Central memory CD8-positive, alpha-beta T cell (primary cell): Measurements from ENCODE around the gene UQCR10.
A peak's percentile ranks its signal among the peaks of the same experiment; 100 is the strongest.

ENCODE experiments used
- ATAC-seq: fragments of 150-1000 bp; cut with Tn5 transposase; replicated peaks from 2 replicates; pipeline ENCODE4 v1.10.0; 2022; ENCODE audit warnings: mild to moderate bottlenecking, moderate FRiP score, moderate number of reproducible peaks; ENCODE audit not compliant: poor library complexity, severe bottlenecking; ENCODE audit errors: extremely low read depth
- DNase-seq, 2 donors: peaks; one replicate each; pipeline ENCODE4 v3.0.0; 2021; ENCODE audit warnings: low spot score in 2 of 2
- H3K27ac Mint-ChIP-seq: one replicate; pipeline ENCODE4 v1.8.0; 2022; ENCODE audit warnings: low read depth, mild to moderate bottlenecking, moderate library complexity, mixed read lengths
- H3K27me3 Mint-ChIP-seq: one replicate; pipeline ENCODE4 v1.8.0; 2022; ENCODE audit warnings: mixed read lengths
- H3K36me3 Mint-ChIP-seq: one replicate; pipeline ENCODE4 v1.8.0; 2022; ENCODE audit warnings: mild to moderate bottlenecking, moderate library complexity, mixed read lengths; ENCODE audit not compliant: insufficient read depth
- H3K4me1 Mint-ChIP-seq: one replicate; pipeline ENCODE4 v1.8.0; 2022; ENCODE audit warnings: mixed read lengths
- H3K4me3 Mint-ChIP-seq: one replicate; pipeline ENCODE4 v1.8.0; 2022; ENCODE audit warnings: mild to moderate bottlenecking, moderate library complexity, mixed read lengths
- H3K9me3 Mint-ChIP-seq: one replicate; pipeline ENCODE4 v1.8.0; 2022; ENCODE audit warnings: mixed read lengths

Gene UQCR10

DNA sequence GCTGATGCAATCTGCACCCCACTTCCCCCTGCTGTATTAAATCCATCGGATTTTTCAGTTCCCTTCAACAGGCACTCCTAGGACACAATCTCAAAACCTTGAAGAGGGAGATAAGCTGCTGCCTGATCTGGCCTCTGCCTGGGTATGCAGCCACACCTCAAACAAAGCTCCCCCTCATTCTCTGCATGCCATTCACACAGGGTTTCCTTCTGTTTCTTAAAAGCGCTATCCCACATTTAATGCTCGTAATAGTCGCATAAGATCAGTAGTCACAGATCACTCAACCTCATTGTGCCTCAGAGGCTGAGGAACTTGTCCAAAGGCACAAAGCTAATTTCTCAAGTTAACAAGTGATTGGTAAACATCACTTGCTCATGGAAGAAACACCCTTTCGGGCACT, 34.0 kb downstream of the UQCR10 start:
- ATAC-seq (no peak), DNase-seq (no peak)
- Mint-ChIP-seq H3K36me3 (peaks cover 39% of the 10 kb centered on the region), H3K9me3 (no peaks in the 10 kb centered on the region), H3K27ac (no peak overlapping the region), H3K4me3 (no peak overlapping the region), H3K27me3 (no peaks in the 10 kb centered on the region), H3K4me1 (peaks cover 6% of the 10 kb centered on the region)

DNA sequence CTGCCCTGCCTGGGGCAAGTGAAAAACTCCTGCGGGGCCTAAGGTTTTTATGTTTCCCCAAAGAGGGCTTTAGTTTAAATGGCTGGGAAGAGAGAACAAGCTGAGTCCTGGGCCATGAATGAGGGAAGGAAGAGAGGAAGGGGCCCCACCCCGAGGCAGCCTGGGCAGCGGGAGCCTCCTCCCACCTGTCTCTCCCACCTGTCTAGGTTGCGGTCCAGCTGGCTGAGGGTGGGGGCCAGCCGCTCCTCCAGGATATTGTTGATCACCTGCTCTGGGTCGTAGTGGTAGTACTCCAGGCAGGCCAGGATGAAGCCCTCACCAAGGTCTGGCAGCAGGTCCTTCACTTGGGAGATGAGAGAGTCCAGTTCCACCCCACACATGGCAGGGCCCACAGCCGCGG, 34.6 kb downstream of the UQCR10 start:
- DNase-seq (no peak), ATAC-seq (no peak)
- H3K4me1 Mint-ChIP-seq, result peaks cover 6% of the 10 kb centered on the region
- no peak overlapping the region for H3K27ac Mint-ChIP-seq
- H3K36me3 Mint-ChIP-seq, result peaks cover 40% of the 10 kb centered on the region
- no peaks in the 10 kb centered on the region for H3K9me3 Mint-ChIP-seq
- H3K4me3 Mint-ChIP-seq, result no peak overlapping the region
- H3K27me3 Mint-ChIP-seq, result no peaks in the 10 kb centered on the region

DNA sequence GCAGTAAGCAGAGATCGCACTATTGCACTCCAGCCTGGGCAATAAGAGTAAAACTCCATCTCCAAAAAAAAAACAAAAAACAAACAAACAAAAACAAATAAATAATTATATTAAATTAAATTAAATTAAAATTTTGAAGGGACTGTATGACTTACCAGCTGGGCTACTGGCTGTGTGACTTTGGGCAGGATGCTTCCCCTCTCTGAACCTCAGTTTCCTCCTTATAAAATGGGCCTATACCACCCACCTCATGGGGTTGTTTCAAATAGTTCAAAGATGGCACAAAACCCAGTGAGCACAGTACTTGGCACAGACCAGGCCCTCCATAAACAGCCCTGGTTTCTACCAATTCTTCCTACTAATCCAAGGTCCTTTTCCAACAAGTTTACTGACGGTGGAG, 36.0 kb downstream of the UQCR10 start:
- Mint-ChIP-seq H3K9me3 (no peaks in the 10 kb centered on the region), H3K4me1 (peaks cover 6% of the 10 kb centered on the region), H3K27ac (no peak overlapping the region), H3K27me3 (no peaks in the 10 kb centered on the region), H3K4me3 (no peak overlapping the region), H3K36me3 (peaks cover 54% of the 10 kb centered on the region)
- ATAC-seq (no peak), DNase-seq (no peak)

DNA sequence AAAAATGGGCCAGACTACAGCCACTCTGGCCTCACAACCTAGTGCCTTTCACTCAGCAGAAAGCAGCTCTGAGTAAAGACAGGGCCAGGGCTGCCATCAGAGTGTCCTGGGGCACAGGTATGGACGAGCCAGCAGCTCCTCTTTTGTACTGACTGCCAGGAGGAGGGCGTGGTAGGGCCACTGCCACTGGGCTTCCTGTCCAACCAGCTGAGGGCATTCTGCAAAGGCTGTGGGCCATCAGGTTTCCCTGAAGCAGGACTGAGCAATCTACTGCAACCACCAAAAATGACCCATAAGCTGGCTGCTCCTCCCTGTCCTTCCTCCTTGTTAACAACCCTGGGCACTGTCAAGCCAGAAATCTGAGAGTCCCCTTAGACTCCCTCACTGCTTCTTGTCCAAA, 37.8 kb downstream of the UQCR10 start:
- H3K9me3 Mint-ChIP-seq, result no peaks in the 10 kb centered on the region
- no peaks in the 10 kb centered on the region for H3K27me3 Mint-ChIP-seq
- H3K4me3 Mint-ChIP-seq, result no peak overlapping the region
- peaks cover 59% of the 10 kb centered on the region for H3K36me3 Mint-ChIP-seq
- DNase-seq (no peak), ATAC-seq (no peak)
- no peak overlapping the region for H3K27ac Mint-ChIP-seq
- H3K4me1 Mint-ChIP-seq, result peaks cover 6% of the 10 kb centered on the region

DNA sequence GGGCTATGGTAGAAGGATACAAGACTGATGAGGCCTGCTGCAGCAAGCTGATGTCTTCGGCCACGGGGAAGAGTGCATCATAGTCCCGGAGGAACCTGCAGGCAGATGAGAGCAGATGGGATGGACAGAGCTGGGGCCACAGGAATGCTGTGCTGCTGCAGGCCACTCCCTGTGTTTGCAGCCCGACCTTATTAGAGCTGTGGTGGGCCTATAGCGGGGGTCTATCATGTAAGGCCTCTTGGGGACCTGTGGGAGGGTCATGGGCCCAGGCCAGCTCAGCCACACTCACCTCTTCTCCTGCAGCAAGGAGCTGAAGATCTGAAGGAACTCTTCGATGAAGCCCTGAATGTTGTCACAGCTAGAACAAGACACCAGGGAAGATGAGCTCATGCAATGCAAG, 39.0 kb downstream of the UQCR10 start:
- no peaks in the 10 kb centered on the region for H3K9me3 Mint-ChIP-seq
- H3K4me3 Mint-ChIP-seq, result no peak overlapping the region
- no peaks in the 10 kb centered on the region for H3K27me3 Mint-ChIP-seq
- DNase-seq (no peak), ATAC-seq (no peak)
- H3K27ac Mint-ChIP-seq, result peak overlapping the region; percentile 42
- H3K4me1 Mint-ChIP-seq, result peaks cover 6% of the 10 kb centered on the region
- H3K36me3 Mint-ChIP-seq, result peaks cover 53% of the 10 kb centered on the region

DNA sequence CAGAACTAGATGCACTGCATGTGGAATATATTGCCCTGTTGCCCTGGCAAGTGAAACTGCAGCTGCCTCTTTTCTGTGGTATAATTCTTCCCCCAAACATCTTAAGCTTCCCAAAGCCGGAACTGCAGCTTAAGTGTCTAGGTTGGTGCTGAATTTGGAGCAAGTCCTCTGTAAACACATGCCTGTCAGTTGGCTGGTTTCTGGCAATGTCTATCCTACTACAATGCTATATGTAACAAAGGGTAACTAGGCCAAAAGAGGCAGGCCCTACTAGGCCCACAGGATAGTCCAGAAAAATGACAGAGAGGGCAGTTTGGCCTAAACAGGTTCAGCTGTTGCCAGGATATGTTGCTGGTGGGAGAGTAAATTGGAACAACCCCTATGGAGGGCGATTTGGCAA, 43.0 kb downstream of the UQCR10 start:
- H3K36me3 Mint-ChIP-seq, result peaks cover 72% of the 10 kb centered on the region
- no peak overlapping the region for H3K27ac Mint-ChIP-seq

DNA sequence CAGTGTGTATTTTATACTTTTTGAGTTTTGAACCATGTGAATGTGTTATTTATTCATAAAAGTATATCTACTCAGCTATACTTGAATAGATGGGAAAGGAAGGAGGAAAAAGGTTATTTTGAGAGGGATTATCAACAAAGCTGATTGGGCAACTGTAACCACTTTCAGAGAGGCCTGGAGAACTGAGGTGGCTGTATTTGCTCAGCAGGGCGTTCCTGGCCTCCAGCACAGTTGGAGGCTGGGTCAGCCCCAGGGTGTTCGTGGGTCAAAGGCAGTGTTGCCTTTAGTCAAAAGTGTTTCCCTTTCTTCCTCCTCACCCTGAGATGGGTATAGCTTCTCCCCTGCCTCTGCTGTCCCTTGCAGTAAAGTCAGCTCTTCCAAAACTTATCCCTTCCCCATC, 44.2 kb downstream of the UQCR10 start:
- Mint-ChIP-seq H3K9me3 (no peaks in the 10 kb centered on the region), H3K27ac (no peak overlapping the region), H3K27me3 (no peaks in the 10 kb centered on the region), H3K4me1 (no peaks in the 10 kb centered on the region), H3K36me3 (peaks cover 70% of the 10 kb centered on the region), H3K4me3 (no peak overlapping the region)
- ATAC-seq (no peak), DNase-seq (no peak)

More for the DNA sequence above, 43.0 kb downstream of the UQCR10 start:
- no peaks in the 10 kb centered on the region for H3K9me3 Mint-ChIP-seq
- H3K4me1 Mint-ChIP-seq, result peaks cover 6% of the 10 kb centered on the region
- H3K4me3 Mint-ChIP-seq, result no peak overlapping the region
- no peaks in the 10 kb centered on the region for H3K27me3 Mint-ChIP-seq
- DNase-seq, result no peak
- ATAC-seq, result no peak

DNA sequence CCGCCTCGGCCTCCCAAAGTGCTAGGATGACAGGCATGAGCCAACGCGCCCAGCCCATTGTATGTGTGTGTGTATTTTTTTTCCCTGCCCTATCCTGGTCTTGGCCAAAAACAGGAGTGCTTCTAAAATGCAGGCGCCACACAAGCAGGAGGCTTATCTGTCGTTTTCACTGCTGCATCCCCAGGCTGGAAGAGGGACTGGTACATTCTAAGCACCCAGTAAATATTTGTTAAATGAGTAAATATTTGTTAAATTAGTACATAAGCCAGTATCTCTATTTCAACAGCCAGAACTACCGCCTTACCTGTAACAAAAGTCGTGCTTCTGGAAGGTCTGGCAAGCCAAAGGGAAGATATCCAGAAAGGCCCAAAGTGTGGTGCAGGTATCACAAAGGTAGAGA, 46.0 kb downstream of the UQCR10 start:
- no peak overlapping the region for H3K4me3 Mint-ChIP-seq
- H3K4me1 Mint-ChIP-seq, result no peaks in the 10 kb centered on the region
- no peak for ATAC-seq
- no peak for DNase-seq
- peaks cover 61% of the 10 kb centered on the region for H3K36me3 Mint-ChIP-seq
- no peaks in the 10 kb centered on the region for H3K27me3 Mint-ChIP-seq
- H3K9me3 Mint-ChIP-seq, result no peaks in the 10 kb centered on the region
- peak overlapping the region; percentile 39 for H3K27ac Mint-ChIP-seq

DNA sequence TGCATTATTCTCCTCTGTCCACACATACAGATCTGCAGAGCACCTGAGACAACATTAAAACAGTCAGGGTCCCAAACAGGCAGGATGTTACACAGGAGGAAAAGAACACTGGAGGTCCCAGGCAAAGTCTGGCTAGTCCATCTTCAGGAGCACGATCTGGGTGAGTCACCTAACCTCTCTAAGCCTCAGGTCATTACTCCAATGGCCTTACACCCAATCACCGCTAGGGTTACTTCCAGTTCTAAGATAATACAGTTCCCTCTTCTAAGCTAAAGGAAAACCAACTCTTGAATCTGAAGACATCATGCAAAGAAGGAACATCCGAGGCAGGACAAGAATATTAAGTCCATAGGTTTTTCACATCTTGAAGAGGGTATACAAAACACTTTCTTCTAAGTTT, 46.4 kb downstream of the UQCR10 start:
- Mint-ChIP-seq H3K4me1 (no peaks in the 10 kb centered on the region), H3K4me3 (no peak overlapping the region), H3K36me3 (peaks cover 60% of the 10 kb centered on the region), H3K27me3 (no peaks in the 10 kb centered on the region), H3K27ac (no peak overlapping the region), H3K9me3 (no peaks in the 10 kb centered on the region)
- ATAC-seq (no peak), DNase-seq (no peak)

DNA sequence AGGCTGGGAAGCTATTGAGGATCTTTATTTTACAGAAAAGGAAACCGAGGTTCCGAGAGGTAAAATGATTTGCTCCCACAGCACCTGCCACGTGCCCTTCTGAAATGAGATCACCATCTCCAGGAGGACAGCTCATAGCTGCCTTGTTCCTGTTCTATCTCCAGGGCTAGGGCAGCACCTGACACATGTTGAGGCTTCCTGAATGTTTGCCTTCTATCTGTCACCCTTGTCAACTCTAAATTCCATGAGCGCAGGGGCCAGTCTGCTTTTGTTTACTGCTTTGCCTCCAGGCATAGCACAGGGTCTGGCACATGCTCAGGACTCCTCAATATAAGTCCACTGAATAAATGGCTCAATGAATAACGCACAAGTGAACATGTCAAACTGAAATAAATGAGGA, 46.8 kb downstream of the UQCR10 start:
- peaks cover 57% of the 10 kb centered on the region for H3K36me3 Mint-ChIP-seq

DNA sequence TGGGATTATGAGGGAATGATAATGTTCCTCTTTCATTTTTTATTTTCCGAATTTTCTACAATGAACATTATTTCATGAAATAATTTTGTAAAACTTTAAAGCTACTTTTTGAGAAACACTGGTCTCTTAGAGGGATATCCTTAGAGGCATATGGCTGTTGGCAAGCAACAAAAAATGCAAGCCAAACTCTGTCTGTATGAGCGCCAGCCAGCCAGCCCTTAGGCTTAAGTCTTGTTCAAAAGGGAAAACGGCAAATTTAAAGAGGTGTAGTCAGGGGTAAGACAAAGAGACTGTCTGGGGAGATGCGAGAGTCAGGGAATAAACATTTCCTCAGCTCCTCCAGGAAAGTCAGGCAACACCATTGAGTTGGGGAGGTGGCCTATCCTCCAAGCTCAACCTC, 48.4 kb downstream of the UQCR10 start:
- no peak overlapping the region for H3K27ac Mint-ChIP-seq

More for the DNA sequence above, 46.8 kb downstream of the UQCR10 start:
- H3K9me3 Mint-ChIP-seq, result no peaks in the 10 kb centered on the region
- H3K27me3 Mint-ChIP-seq, result no peaks in the 10 kb centered on the region
- DNase-seq (no peak), ATAC-seq (no peak)
- H3K4me3 Mint-ChIP-seq, result no peak overlapping the region
- H3K4me1 Mint-ChIP-seq, result no peaks in the 10 kb centered on the region
- no peak overlapping the region for H3K27ac Mint-ChIP-seq

DNA sequence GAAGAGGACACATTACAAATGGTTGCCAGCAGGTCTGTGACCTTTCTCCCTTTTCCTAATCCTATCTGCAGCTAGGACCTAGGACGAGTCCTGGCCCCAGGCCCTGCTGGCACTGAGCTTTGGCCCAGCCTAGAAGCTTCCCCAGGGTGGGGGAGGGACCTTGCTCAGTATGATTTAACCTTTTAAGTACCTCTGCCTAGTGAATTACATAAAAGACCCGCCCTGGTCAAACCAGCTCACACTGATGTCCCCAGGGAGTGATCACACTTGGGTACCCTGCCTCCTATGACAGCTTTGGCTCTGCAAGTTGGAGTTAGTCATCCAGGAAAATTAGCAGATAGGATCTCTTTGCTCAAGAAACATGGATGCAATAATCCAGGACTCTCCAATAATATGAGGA, 49.0 kb downstream of the UQCR10 start:
- ATAC-seq (no peak), DNase-seq (no peak)
- no peak overlapping the region for H3K4me3 Mint-ChIP-seq
- H3K9me3 Mint-ChIP-seq, result no peaks in the 10 kb centered on the region
- no peaks in the 10 kb centered on the region for H3K27me3 Mint-ChIP-seq
- no peaks in the 10 kb centered on the region for H3K4me1 Mint-ChIP-seq
- H3K27ac Mint-ChIP-seq, result no peak overlapping the region
- peaks cover 62% of the 10 kb centered on the region for H3K36me3 Mint-ChIP-seq

More for the DNA sequence above, 48.4 kb downstream of the UQCR10 start:
- Mint-ChIP-seq H3K36me3 (peaks cover 59% of the 10 kb centered on the region), H3K9me3 (no peaks in the 10 kb centered on the region), H3K4me1 (no peaks in the 10 kb centered on the region), H3K27me3 (no peaks in the 10 kb centered on the region), H3K4me3 (no peak overlapping the region)
- DNase-seq, result no peak
- no peak for ATAC-seq

DNA sequence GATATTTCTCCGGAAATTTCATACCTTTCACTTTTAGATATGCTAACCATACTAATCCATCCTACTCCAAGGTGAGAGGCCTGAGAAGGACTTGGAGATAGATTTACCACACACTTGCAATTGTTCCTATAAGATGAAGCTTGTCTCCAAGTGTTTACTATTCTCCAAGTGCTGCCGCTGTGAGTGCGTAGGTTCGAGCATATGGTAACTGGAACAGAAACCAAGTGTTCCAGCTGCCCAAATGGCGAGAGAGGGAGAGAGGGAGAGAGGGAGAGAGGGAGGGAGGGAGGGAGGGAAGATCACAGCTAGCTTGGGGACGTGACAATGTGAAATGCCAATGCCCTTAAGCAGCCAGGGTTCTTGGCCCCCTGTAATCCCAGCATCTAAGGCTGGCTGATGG, 49.4 kb downstream of the UQCR10 start:
- Mint-ChIP-seq H3K4me1 (no peaks in the 10 kb centered on the region), H3K27ac (no peak overlapping the region), H3K36me3 (peaks cover 64% of the 10 kb centered on the region), H3K9me3 (no peaks in the 10 kb centered on the region), H3K4me3 (no peak overlapping the region), H3K27me3 (no peaks in the 10 kb centered on the region)
- no peak for ATAC-seq
- DNase-seq, result no peak

DNA sequence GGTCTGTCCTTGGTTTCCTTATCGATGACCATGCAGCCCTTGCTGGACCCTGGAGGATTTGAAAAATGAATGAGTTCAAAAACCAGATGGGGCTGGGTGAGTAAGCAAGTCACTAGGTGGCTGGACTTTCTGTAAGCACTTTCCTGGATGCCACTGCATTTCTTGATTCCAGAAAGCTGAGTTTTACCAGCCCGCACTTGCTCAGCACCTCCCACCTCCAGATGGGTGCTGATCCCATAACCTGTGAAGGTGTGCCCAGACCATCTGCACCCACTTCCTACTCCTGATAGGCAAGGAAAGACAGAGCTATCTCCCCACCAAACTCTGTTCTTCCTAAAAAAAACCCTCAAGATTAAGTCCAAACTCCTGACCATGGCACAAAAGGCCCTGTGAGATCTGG, 49.8 kb downstream of the UQCR10 start:
- peaks cover 64% of the 10 kb centered on the region for H3K36me3 Mint-ChIP-seq
- no peak for DNase-seq

More for the DNA sequence above, 49.8 kb downstream of the UQCR10 start:
- Mint-ChIP-seq H3K4me3 (no peak overlapping the region), H3K27me3 (no peaks in the 10 kb centered on the region), H3K4me1 (no peaks in the 10 kb centered on the region), H3K9me3 (no peaks in the 10 kb centered on the region), H3K27ac (no peak overlapping the region)
- ATAC-seq, result no peak
